ENCODE results near the gene LTO1.

LTO1 gene

DNA sequence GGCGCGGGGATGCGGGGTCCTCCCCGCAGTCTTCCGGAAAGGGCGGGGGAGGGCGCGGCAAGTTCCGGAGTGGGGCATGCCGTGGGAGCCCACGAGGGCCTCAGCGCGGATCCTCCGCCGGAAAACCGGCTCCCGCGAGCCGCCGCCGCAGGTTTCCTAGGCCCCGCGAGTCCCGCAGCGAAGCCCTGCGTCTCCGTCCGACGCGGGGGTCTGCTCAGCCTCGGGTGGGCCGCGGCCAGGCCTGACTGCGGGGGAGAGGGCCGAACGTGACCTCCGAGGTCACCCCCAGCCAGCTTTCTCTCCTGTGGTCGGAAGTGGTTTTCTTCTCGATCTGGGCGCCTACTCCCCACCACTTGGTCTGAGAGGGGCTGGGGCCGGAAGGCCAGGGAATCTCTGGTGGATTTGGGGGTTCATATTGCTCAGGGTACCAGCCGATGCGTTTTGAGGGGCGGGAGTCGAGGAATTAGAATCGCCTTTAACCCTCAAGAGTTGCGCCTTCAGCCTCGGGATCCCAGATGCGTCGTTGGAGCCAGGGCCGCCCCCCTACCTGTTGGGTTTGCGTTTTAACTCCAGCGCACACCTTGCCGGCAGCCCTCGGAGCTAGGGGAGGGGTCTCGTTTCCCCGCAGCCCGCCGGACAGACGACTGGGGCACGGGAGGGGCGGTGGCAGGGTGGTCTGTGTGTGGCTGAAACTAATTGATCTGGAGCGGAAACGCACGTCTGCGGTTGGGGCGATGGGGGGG is 37.8 kb downstream of the LTO1 start:
- no peak for DNase-seq (ENCODE audit: low read depth)
- TF ChIP-seq, protein P1, sequence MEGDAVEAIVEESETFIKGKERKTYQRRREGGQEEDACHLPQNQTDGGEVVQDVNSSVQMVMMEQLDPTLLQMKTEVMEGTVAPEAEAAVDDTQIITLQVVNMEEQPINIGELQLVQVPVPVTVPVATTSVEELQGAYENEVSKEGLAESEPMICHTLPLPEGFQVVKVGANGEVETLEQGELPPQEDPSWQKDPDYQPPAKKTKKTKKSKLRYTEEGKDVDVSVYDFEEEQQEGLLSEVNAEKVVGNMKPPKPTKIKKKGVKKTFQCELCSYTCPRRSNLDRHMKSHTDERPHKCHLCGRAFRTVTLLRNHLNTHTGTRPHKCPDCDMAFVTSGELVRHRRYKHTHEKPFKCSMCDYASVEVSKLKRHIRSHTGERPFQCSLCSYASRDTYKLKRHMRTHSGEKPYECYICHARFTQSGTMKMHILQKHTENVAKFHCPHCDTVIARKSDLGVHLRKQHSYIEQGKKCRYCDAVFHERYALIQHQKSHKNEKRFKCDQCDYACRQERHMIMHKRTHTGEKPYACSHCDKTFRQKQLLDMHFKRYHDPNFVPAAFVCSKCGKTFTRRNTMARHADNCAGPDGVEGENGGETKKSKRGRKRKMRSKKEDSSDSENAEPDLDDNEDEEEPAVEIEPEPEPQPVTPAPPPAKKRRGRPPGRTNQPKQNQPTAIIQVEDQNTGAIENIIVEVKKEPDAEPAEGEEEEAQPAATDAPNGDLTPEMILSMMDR (IDR thresholded peaks at IDR 0.05; ENCODE audit: control insufficient read depth, extremely low read depth, insufficient read depth), result no peak
- peak overlapping the region; percentile 100 for H3K4me3 ChIP-seq (ENCODE audit: low read depth, low read length)

DNA sequence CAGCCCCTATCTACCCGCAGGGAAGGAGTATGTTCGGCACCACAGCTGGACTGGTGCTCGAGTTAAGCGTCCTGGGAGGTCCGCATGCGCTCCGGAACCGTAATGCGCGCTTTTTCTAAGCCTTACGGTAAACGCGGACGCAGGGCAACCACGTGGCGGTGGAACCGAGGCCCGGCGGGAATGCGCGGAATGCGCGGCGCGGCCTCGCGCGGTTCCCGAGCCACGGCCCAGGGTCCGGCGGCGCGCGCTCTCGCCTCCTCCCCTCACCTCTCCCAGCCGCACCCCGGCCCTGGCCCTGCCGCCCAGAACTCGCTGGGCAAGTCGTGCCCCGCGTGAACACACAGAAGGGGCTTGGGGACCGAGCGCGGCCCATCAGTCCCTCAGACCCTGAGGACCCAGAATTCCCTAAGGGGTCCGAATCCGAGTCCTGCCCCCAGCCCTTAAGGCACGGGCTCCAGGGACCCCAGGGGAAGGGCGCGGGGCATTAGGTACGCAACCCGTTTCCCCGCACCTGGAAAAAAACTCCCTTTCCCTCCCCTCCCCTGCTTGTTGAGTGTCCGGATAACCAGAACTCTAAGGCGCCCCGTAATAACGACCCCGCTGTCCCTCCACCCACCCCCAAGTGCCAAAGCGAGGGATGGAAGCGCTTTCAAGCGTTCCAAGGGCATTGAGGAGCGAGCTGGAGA is 38.5 kb downstream of the LTO1 start:
- H3K4me3 ChIP-seq (ENCODE audit: low read depth, low read length), result no peak overlapping the region
- DNase-seq (ENCODE audit: low read depth), result no peak
- TF ChIP-seq, protein P1 (IDR thresholded peaks at IDR 0.05; ENCODE audit: control insufficient read depth, extremely low read depth, insufficient read depth), result no peak

DNA sequence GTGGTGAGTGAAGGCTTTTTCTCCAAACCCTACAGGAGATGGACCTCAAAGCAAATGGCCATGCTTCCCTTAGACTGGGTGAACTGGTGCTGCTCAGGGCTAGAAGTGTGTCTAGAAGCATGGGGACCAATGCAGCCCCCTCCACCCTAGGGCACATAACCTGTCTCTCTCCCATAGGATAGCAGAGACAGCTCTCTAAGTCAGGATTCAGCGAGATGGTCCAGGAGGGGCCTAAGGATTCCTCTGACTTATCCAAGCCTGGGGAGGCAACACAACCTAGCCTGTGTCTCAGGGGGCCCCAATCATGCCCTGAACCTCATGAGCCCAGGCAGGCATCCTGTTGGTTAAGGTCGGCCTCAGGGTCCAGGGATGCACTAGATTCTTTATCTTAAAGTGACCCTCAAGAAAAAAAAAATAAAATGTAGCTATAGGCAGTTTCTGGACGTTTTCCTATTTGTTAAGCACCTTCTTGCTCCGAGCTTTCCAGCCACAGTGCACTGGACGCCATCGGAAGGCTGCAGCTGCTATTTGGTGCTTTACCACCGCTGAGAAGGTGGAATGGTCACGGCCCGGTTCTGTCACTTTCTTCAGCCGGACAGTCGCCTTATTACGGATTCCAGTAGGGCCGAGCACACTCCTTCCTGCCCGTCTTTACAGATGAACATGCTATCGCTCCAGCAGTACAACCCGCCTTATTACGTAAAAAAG is 39.2 kb downstream of the LTO1 start:
- DNase-seq (ENCODE audit: low read depth), result no peak
- H3K4me3 ChIP-seq (ENCODE audit: low read depth, low read length), result no peak overlapping the region
- TF ChIP-seq, protein P1 (IDR thresholded peaks at IDR 0.05; ENCODE audit: control insufficient read depth, extremely low read depth, insufficient read depth), result no peak

DNA sequence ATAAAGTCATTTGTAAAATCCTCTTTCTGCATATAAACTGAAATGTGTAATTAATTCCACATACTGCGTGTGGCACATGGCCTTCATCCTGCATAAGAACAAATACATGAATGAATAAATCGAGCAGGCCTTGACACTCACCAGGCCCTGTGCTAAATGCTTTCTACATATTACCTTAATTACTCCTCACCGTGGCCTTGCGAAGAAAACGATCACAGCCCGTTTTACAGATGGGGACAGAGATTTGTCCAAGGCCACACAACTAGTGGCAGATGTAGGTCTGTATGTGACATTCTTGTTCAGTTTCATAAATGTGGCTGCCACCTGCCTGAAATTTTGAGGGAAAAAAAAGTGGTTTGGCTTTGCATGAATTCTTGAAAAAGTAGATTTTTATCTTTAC is 40.0 kb downstream of the LTO1 start:
- H3K4me3 ChIP-seq (ENCODE audit: low read depth, low read length), result no peak overlapping the region
- no peak for DNase-seq (ENCODE audit: low read depth)
- TF ChIP-seq, protein P1 (IDR thresholded peaks at IDR 0.05; ENCODE audit: control insufficient read depth, extremely low read depth, insufficient read depth), result no peak

DNA sequence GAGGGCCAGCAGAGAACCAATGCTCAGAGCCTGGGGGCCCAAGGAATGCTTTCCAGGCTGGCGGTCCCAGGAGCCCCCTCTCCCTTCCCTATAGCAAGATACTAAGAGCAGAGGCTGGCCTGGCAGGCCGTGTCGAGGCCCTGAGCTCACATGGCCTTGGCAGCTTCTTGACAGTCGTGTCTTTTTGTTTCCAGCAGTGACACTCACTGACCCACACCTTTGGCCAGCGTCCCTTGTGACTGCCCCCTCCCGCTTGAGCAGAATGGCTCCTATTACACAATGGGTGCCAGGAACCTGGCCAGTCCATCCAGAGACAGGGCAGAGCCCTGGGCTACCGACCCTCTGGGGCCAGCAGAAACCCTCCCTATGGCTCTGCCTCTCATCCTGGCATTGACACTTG is 40.6 kb downstream of the LTO1 start:
- TF ChIP-seq, protein P1 (IDR thresholded peaks at IDR 0.05; ENCODE audit: control insufficient read depth, extremely low read depth, insufficient read depth), result no peak
- no peak overlapping the region for H3K4me3 ChIP-seq (ENCODE audit: low read depth, low read length)
- DNase-seq (ENCODE audit: low read depth), result no peak

DNA sequence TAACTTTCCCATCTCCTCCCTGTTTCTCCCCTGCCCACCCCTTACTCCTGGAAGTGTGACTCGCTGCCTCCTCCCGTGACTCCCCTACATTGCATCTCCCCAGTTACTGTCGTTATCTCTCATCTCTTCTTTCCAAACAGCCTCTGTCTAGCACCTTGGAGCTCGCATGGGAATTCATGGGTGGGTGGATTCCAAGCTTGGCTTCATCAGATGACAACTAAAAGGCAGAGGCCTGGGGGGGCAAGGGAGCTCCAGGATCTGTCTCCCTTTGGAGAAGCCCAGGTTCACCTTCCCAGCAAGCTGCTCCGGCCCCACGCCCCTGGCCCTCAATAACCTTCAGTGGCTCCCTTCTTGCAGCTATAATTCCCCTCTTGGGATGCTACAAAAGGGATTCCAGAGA is 41.1 kb downstream of the LTO1 start:
- no peak overlapping the region for H3K4me3 ChIP-seq (ENCODE audit: low read depth, low read length)
- TF ChIP-seq, protein P1 (IDR thresholded peaks at IDR 0.05; ENCODE audit: control insufficient read depth, extremely low read depth, insufficient read depth), result no peak
- no peak for DNase-seq (ENCODE audit: low read depth)
